ENCODE results near the gene SSBP2. TPM values are rescaled to one million over a fixed set of nuclear protein-coding genes. Genes with fewer than 3 reads are reported as not detected.
"Not testable (repeated sequence)": the region's sequence is repeated elsewhere in the genome, so short reads cannot be mapped to it uniquely, and the experiment has no call there.

SSBP2 gene
- total RNA-seq, 1 donor from 2014 or later = 12.7 TPM

GRCh38 chr5:81473395-81473794 lies 277.5 kb downstream of the SSBP2 start:
- H3K27me3 Mint-ChIP-seq (ENCODE audit: insufficient read depth); H3K36me3 Mint-ChIP-seq (ENCODE audit: low read depth); H3K27ac Mint-ChIP-seq; DNase-seq (ENCODE audit: low spot score); H3K4me3 Mint-ChIP-seq; H3K9me3 Mint-ChIP-seq; intact Hi-C loops (cut with micrococcal nuclease); H3K4me1 Mint-ChIP-seq (ENCODE audit: low read depth): not testable (repeated sequence)

DNA sequence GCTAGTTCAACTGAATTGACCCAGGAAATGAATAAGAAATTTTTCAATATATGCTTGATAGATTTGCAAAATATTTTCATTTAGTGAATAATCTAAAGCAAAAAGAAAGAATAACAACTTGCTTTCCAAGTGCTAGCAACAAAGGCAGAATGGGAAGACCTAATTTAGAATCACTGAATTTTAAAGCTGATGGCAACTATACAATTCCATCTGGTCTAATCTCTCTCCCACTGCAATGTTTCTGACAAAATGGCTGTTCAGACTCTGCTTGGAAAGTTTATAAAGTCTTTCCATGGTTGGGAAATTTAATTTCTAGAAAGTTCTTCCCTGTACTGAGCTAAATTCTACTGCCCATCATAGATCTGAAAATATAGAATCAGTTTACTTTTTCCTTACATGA lies 281.2 kb downstream of the SSBP2 start:
- Mint-ChIP-seq H3K4me3 (no peak overlapping the region), H3K36me3 (ENCODE audit: low read depth) (peaks cover 8% of the 10 kb centered on the region)
- intact Hi-C loops (cut with micrococcal nuclease) = no loop called here

DNA sequence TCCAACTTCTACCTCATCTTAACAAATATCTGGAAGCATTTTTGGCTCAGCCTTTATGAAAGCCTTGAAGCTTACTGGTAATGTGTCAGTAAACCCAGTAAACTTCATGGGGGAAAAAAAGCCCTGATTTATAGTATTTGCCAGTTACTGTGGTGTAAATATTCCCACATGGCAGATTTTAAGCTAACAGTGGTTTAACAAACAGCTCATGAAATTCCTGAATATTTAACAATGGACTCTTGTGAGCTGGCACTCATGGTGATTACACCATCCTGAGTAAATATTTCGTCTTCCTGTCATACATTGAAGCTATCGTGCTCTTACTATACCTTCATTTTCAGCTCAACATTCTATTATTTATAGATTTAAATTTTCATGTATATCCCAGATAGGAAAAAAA lies 300.0 kb downstream of the SSBP2 start:
- Mint-ChIP-seq H3K27ac (no peak overlapping the region), H3K9me3 (no peaks in the 10 kb centered on the region), H3K36me3 (ENCODE audit: low read depth) (peaks cover 5% of the 10 kb centered on the region), H3K27me3 (ENCODE audit: insufficient read depth) (no peaks in the 10 kb centered on the region), H3K4me1 (ENCODE audit: low read depth) (no peaks in the 10 kb centered on the region), H3K4me3 (no peak overlapping the region)
- intact Hi-C loops (cut with micrococcal nuclease) = no loop called here
- DNase-seq (ENCODE audit: low spot score) = no peak

More for the DNA sequence above, 281.2 kb downstream of the SSBP2 start:
- DNase-seq (ENCODE audit: low spot score) = no peak
- Mint-ChIP-seq H3K9me3 (peaks cover 8% of the 10 kb centered on the region), H3K4me1 (ENCODE audit: low read depth) (no peaks in the 10 kb centered on the region), H3K27me3 (ENCODE audit: insufficient read depth) (no peaks in the 10 kb centered on the region), H3K27ac (no peak overlapping the region)

DNA sequence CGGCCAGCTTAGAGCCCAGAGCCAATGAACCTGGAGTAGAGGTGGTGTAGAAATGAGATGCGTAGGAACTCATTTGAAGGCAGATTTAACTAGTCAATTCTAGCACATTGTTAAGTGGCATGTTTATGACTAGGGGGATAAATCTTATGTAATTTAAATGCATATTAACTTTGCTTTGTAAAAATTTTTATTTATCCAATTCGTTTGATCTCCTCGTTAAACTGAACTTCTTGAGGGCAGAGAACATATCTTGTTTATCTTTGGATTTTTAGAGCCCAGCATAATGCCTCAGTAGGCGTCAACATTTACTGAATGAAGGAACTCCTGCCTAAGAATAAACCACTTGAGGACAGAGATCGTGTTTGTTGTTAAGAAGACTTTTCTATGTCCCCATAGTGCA lies 315.9 kb downstream of the SSBP2 start:
- H3K4me1 Mint-ChIP-seq (ENCODE audit: low read depth) = no peaks in the 10 kb centered on the region
- peaks cover 2% of the 10 kb centered on the region for H3K36me3 Mint-ChIP-seq (ENCODE audit: low read depth)
- H3K9me3 Mint-ChIP-seq = no peaks in the 10 kb centered on the region
- no peak overlapping the region for H3K27ac Mint-ChIP-seq
- no peaks in the 10 kb centered on the region for H3K27me3 Mint-ChIP-seq (ENCODE audit: insufficient read depth)
- intact Hi-C loops (cut with micrococcal nuclease) = no loop called here
- DNase-seq (ENCODE audit: low spot score) = no peak
- H3K4me3 Mint-ChIP-seq = no peak overlapping the region

- no peak overlapping the region for H3K27ac Mint-ChIP-seq
- H3K27me3 Mint-ChIP-seq (ENCODE audit: insufficient read depth) = no peaks in the 10 kb centered on the region
- peaks cover 13% of the 10 kb centered on the region for H3K4me1 Mint-ChIP-seq (ENCODE audit: low read depth)
Measured at GRCh38 chr5:81429985-81430384, 320.9 kb downstream of the SSBP2 start.

GRCh38 chr5:81429363-81429762 lies 321.5 kb downstream of the SSBP2 start:
- peaks cover 13% of the 10 kb centered on the region for H3K4me1 Mint-ChIP-seq (ENCODE audit: low read depth)
- H3K4me3 Mint-ChIP-seq = no peak overlapping the region
- H3K27ac Mint-ChIP-seq = no peak overlapping the region
- H3K27me3 Mint-ChIP-seq (ENCODE audit: insufficient read depth) = no peaks in the 10 kb centered on the region
- H3K36me3 Mint-ChIP-seq (ENCODE audit: low read depth) = peaks cover 2% of the 10 kb centered on the region
- H3K9me3 Mint-ChIP-seq = no peaks in the 10 kb centered on the region
- DNase-seq (ENCODE audit: low spot score) = no peak
- intact Hi-C loops (cut with micrococcal nuclease) = loop anchor here (5.0 to 10.0 kb wide), 4 partner anchors 205 to 1645 kb away; partner anchors contain the start of genes TMEM167A and XRCC4

More at GRCh38 chr5:81429985-81430384, 320.9 kb downstream of the SSBP2 start:
- H3K9me3 Mint-ChIP-seq = no peaks in the 10 kb centered on the region
- H3K4me3 Mint-ChIP-seq = no peak overlapping the region
- no peak for DNase-seq (ENCODE audit: low spot score)
- H3K36me3 Mint-ChIP-seq (ENCODE audit: low read depth) = peaks cover 2% of the 10 kb centered on the region
- intact Hi-C loops (cut with micrococcal nuclease) = loop anchor here (5.0 to 10.0 kb wide), 4 partner anchors 205 to 1645 kb away; partner anchors contain the start of genes TMEM167A and XRCC4

DNA sequence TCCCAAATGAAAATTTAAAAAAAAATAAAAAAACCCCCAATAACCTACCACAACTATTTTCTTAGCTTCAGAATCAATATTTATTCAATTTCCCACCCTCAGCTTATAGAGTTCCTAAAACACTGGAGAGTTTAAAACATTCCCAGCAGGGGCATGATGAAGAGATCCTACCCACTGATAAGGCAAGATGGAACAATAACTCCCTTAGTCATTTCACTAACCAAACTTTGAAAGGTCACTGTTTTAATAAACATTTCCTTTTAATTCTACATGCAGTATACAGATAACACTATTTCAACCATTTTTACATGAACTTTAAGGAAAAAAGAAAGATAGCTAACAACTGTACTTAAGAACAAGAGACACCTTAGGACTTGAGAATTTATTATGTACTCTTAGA lies 322.0 kb downstream of the SSBP2 start:
- H3K4me1 Mint-ChIP-seq (ENCODE audit: low read depth) = peaks cover 13% of the 10 kb centered on the region
- H3K9me3 Mint-ChIP-seq = no peaks in the 10 kb centered on the region
- DNase-seq (ENCODE audit: low spot score) = no peak
- intact Hi-C loops (cut with micrococcal nuclease) = loop anchor here (5.0 to 10.0 kb wide), 4 partner anchors 206 to 1646 kb away; partner anchors contain the start of genes TMEM167A and XRCC4
- H3K27me3 Mint-ChIP-seq (ENCODE audit: insufficient read depth) = no peaks in the 10 kb centered on the region
- H3K4me3 Mint-ChIP-seq = no peak overlapping the region
- no peak overlapping the region for H3K27ac Mint-ChIP-seq
- H3K36me3 Mint-ChIP-seq (ENCODE audit: low read depth) = peaks cover 2% of the 10 kb centered on the region

GRCh38 chr5:81428446-81428845 lies 322.5 kb downstream of the SSBP2 start:
- Mint-ChIP-seq H3K27ac (no peak overlapping the region), H3K27me3 (ENCODE audit: insufficient read depth) (no peaks in the 10 kb centered on the region), H3K9me3 (no peaks in the 10 kb centered on the region), H3K36me3 (ENCODE audit: low read depth) (peaks cover 2% of the 10 kb centered on the region), H3K4me1 (ENCODE audit: low read depth) (peaks cover 13% of the 10 kb centered on the region), H3K4me3 (no peak overlapping the region)
- intact Hi-C loops (cut with micrococcal nuclease) = loop anchor here (5.0 to 10.0 kb wide), 4 partner anchors 206 to 1646 kb away; partner anchors contain the start of genes TMEM167A and XRCC4
- DNase-seq (ENCODE audit: low spot score) = no peak

- intact Hi-C loops (cut with micrococcal nuclease) = loop anchor here (5.0 to 10.0 kb wide), 4 partner anchors 207 to 1647 kb away; partner anchors contain the start of genes TMEM167A and XRCC4
- DNase-seq (ENCODE audit: low spot score) = no peak
Measured at GRCh38 chr5:81427566-81427965, 323.3 kb downstream of the SSBP2 start.

GRCh38 chr5:81426359-81427030 lies 324.4 kb downstream of the SSBP2 start:
- H3K36me3 Mint-ChIP-seq (ENCODE audit: low read depth) = peaks cover 2% of the 10 kb centered on the region
- intact Hi-C loops (cut with micrococcal nuclease) = loop anchor here (5.0 to 10.0 kb wide), 4 partner anchors 208 to 1648 kb away; partner anchors contain the start of genes TMEM167A and XRCC4
- H3K27me3 Mint-ChIP-seq (ENCODE audit: insufficient read depth) = no peaks in the 10 kb centered on the region
- no peak for DNase-seq (ENCODE audit: low spot score)
- no peak overlapping the region for H3K4me3 Mint-ChIP-seq
- H3K9me3 Mint-ChIP-seq = no peaks in the 10 kb centered on the region
- H3K4me1 Mint-ChIP-seq (ENCODE audit: low read depth) = peaks cover 24% of the 10 kb centered on the region
- H3K27ac Mint-ChIP-seq = no peak overlapping the region

More at GRCh38 chr5:81427566-81427965, 323.3 kb downstream of the SSBP2 start:
- Mint-ChIP-seq H3K27ac (no peak overlapping the region), H3K27me3 (ENCODE audit: insufficient read depth) (no peaks in the 10 kb centered on the region), H3K4me3 (no peak overlapping the region), H3K36me3 (ENCODE audit: low read depth) (peaks cover 2% of the 10 kb centered on the region), H3K9me3 (no peaks in the 10 kb centered on the region), H3K4me1 (ENCODE audit: low read depth) (peaks cover 16% of the 10 kb centered on the region)

DNA sequence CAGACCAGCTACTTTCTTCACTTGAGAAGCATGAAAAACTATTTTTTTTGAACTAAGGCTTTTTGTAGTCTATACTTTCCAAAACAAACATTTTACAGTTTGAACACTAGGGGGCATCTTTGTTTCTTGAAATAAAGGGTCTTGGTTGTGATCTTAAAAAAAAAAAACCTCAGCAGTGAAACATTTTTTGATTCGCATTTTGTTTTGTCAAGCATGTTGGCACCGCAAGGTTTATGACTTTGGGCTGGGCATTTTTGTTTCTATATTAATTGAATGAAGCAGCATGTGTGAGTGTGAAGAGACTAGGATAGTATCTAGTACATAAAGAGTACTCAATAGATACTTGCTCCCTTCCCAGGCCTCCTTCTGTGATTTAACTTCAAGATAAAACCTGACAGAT lies 325.3 kb downstream of the SSBP2 start:
- no peak for DNase-seq (ENCODE audit: low spot score)
- Mint-ChIP-seq H3K27me3 (ENCODE audit: insufficient read depth) (no peaks in the 10 kb centered on the region), H3K27ac (no peak overlapping the region), H3K36me3 (ENCODE audit: low read depth) (no peaks in the 10 kb centered on the region), H3K4me1 (ENCODE audit: low read depth) (peaks cover 34% of the 10 kb centered on the region), H3K4me3 (no peak overlapping the region), H3K9me3 (no peaks in the 10 kb centered on the region)
- intact Hi-C loops (cut with micrococcal nuclease) = loop anchor here (1.0 to 10.0 kb wide), 8 partner anchors 209 to 1649 kb away; partner anchors contain the start of genes SSBP2, TMEM167A and XRCC4

DNA sequence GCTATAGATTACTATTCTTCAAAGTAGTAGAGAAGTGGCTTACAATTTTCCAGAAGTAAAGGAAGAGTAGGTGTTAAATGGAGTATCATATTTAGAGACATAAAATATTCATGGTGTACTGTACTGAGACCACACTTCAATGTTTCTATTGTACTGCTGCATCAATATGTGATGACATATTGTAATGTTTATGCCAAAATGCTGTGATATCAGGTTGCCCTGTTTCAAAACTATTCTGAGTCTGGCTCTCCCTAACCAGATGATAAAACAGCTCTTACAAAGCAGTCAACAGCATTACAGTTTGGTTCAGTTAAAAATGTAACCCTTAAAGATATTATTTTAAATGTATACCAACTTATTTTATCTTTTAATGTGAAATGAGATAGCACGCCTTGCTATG lies 326.2 kb downstream of the SSBP2 start:
- Mint-ChIP-seq H3K27ac (no peak overlapping the region), H3K4me1 (ENCODE audit: low read depth) (peaks cover 42% of the 10 kb centered on the region), H3K9me3 (no peaks in the 10 kb centered on the region), H3K36me3 (ENCODE audit: low read depth) (no peaks in the 10 kb centered on the region), H3K4me3 (no peak overlapping the region), H3K27me3 (ENCODE audit: insufficient read depth) (no peaks in the 10 kb centered on the region)
- intact Hi-C loops (cut with micrococcal nuclease) = loop anchor here (1.0 to 10.0 kb wide), 10 partner anchors 122 to 1650 kb away; partner anchors contain the start of genes RPS23, SSBP2, TMEM167A and XRCC4
- DNase-seq (ENCODE audit: low spot score) = no peak

- intact Hi-C loops (cut with micrococcal nuclease) = loop anchor here (5.0 to 10.0 kb wide), 5 partner anchors 120 to 1652 kb away; partner anchors contain the start of genes RPS23, TMEM167A, XRCC4 and ZCCHC9
- no peak for DNase-seq (ENCODE audit: low spot score)
- peaks cover 49% of the 10 kb centered on the region for H3K4me1 Mint-ChIP-seq (ENCODE audit: low read depth)
- no peaks in the 10 kb centered on the region for H3K27me3 Mint-ChIP-seq (ENCODE audit: insufficient read depth)
- no peaks in the 10 kb centered on the region for H3K36me3 Mint-ChIP-seq (ENCODE audit: low read depth)
- H3K27ac Mint-ChIP-seq = no peak overlapping the region
- H3K9me3 Mint-ChIP-seq = no peaks in the 10 kb centered on the region
- H3K4me3 Mint-ChIP-seq = no peak overlapping the region
Measured at GRCh38 chr5:81422671-81423070, 328.2 kb downstream of the SSBP2 start.

All from activated T-helper 1 cell treated with anti-CD3 and anti-CD28 coated beads, Interleukin-12 subunit alpha, Interleukin-12 subunit beta, Interleukin-2, Interleukin-4 antibody, amounts not matched to agents 30 ng/mL and 10 ng/mL and 1 ng/mL, durations not matched to agents 14 hours and 24 hours and 36 hours (primary cell).